HT1080 (cell line): ENCODE results near the gene ENHO. TPM values are rescaled to one million over a fixed set of nuclear protein-coding genes. Genes with fewer than 3 reads are reported as not detected.
"Not testable (repeated sequence)": the region's sequence is repeated elsewhere in the genome, so short reads cannot be mapped to it uniquely, and the experiment has no call there.

Experiments used
- DNase-seq: peaks from one replicate; pipeline ENCODE4 v3.0.0-alpha.2; 2015; ENCODE audit warnings: low read depth
- total RNA-seq: library from RNA; depleted of rRNA; stranded (reverse); fragments of >200 nt; shearing (Covaris generic); gene quantifications from 2 replicates; pipeline ENCODE4 v1.2.3, GENCODE V29; 2014

Gene ENHO
- total RNA-seq, 1 experiment from 2014 or later, result 5.0 TPM

- no peak for DNase-seq
Observed at GRCh38 chr9:34507966-34508365, 14.8 kb downstream of the ENHO start.

GRCh38 chr9:34507556-34507955, 15.2 kb downstream of the ENHO start:
- no peak for DNase-seq

GRCh38 chr9:34506623-34507022, 16.2 kb downstream of the ENHO start:
- no peak for DNase-seq

- no peak for DNase-seq
Observed at GRCh38 chr9:34505370-34506120, 17.2 kb downstream of the ENHO start.

GRCh38 chr9:34503406-34503805, 19.4 kb downstream of the ENHO start:
- no peak for DNase-seq

- no peak for DNase-seq
Observed at GRCh38 chr9:34502891-34503290, 19.9 kb downstream of the ENHO start.

- no peak for DNase-seq
Observed at GRCh38 chr9:34502471-34502870, 20.3 kb downstream of the ENHO start.

- DNase-seq, result peak; percentile 79
Observed at GRCh38 chr9:34501889-34502425, 20.8 kb downstream of the ENHO start.

- DNase-seq, result no peak
Observed at GRCh38 chr9:34501372-34501771, 21.4 kb downstream of the ENHO start.

GRCh38 chr9:34500623-34501267, 22.0 kb downstream of the ENHO start:
- peak; percentile 50 for DNase-seq

- no peak for DNase-seq
Observed at GRCh38 chr9:34499076-34499475, 23.7 kb downstream of the ENHO start.

GRCh38 chr9:34498553-34498952, 24.2 kb downstream of the ENHO start:
- DNase-seq, result no peak

- DNase-seq, result peak; percentile 76
Observed at GRCh38 chr9:34496149-34496712, 26.6 kb downstream of the ENHO start.

GRCh38 chr9:34493972-34494535, 28.7 kb downstream of the ENHO start:
- DNase-seq, result peak; percentile 5

GRCh38 chr9:34492051-34492450, 30.7 kb downstream of the ENHO start:
- DNase-seq, result no peak

- no peak for DNase-seq
Observed at GRCh38 chr9:34491596-34491995, 31.2 kb downstream of the ENHO start.

GRCh38 chr9:34490760-34491159, 32.0 kb downstream of the ENHO start:
- no peak for DNase-seq

GRCh38 chr9:34490360-34490759, 32.4 kb downstream of the ENHO start:
- DNase-seq, result no peak

- DNase-seq, result no peak
Observed at GRCh38 chr9:34486572-34486971, 36.2 kb downstream of the ENHO start.

- DNase-seq, result no peak
Observed at GRCh38 chr9:34485822-34486221, 37.0 kb downstream of the ENHO start.

- DNase-seq, result no peak
Observed at GRCh38 chr9:34484678-34485077, 38.1 kb downstream of the ENHO start.

- DNase-seq, result not testable (repeated sequence)
Observed at GRCh38 chr9:34482746-34483145, 40.0 kb downstream of the ENHO start.
